GM19043 (cell line): Measurements from ENCODE around the gene MTF1.

Source experiments
- ATAC-seq: cut with Tn5 transposase; IDR thresholded peaks from one replicate; pipeline ENCODE4 v1.9.1; 2021; ENCODE audit warnings: low read depth; ENCODE audit not compliant: unreplicated experiment

The MTF1 gene

DNA sequence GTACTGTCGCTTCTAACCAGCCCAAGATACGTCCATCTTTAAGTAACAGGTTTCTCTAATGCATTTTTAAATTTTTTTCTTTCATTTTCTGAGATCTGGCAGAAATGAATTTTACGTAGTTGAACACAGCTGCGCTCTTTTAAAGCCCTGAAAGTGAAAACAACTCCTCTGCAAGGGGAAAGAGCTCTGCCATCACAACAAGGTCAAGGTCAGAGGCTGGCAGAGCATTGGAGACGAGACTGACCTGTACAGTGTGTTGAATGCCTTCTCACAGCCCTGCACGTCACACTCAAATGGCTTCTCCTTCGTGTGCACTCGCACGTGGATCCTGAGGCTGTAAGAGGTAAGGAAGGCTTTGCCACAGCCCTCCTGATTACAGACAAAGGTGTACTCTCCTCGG is 19.7 kb downstream of the MTF1 start:
- ATAC-seq, result no peak

DNA sequence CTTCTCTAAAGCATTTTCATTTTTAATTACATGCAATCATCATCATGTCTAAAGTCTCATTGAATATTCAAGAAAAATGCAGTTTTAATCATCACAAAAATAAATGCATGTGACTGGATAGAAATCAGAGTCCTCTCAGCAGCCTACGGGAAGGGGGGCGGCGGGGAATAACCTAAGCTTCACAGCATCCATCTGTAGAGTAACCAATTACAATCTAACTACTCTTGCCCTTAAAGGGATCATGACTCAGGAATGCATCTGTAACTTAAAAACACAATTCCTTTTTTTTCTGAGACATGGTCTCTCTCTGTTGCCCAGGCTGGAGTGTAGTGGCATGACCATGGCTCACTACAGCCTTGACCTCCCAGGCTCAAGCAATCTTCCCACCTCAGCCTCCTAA is 22.6 kb downstream of the MTF1 start:
- ATAC-seq, result no peak

DNA sequence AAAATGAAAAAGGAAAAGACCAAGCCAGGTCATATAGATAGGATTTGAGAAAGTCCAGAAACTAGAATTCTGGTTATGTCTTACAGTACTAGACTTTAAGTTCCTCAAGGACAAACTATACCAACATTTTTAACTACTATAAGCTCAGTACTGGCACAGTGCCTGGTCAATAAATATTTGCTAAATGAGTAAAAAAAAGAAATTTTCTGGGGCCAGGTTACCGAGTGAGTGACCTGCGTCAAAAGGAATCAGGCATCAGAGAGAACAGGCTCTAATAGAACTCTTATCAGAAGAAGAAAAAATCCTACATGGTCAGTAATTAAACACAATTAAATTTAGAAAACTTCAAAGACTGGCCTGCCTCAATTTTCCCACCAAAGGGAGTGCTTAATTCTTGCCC is 27.6 kb downstream of the MTF1 start:
- ATAC-seq, result no peak

DNA sequence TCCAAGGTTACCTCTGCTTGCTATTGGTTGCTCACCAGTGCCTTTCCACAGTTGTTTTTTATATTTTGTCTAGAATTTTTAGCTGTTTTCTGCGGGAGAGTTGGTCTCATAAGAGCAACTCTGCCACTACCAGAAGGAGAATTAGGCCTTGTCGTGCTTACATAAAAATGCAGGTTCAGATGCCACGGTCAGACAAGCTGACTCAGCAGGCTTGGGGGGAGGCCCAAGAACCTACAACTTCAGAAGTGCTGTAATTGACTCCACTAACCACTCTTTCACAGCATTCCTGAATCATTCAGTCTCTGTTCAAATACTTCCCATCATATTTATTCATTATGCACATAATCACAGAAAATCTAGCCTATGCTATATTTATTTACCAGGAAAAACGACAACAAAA is 28.3 kb downstream of the MTF1 start:
- ATAC-seq, result no peak

DNA sequence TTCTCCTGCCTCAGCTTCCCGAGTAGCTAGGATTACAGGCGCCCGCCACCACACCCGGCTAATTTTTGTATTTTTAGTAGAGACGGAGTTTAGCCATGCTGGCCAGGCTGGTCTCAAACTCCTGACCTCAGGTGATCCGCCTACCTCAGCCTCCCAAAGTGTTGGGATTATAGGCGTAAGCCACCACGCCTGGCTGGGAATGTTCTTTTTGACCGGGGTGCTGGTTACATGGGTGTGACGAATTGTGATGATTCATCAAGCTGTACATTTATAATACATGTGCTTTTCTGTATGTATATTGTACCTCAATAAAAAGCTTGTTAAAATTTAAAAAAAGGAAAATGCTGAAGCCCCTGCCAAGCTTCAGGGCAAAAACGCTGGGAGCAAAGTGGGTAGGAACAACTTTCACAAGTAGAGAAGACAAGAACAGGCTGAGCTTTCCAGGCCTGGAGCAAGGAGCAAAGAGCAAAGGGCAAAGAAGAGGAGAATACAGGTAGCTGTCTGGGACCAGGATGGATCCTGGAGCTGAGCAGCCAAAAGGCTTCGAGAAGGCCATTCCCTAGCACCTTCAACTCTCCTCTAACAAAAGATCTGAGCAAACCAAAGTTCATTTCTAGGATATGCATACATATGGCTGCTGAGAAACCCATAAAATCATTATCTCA is 30.9 kb downstream of the MTF1 start:
- ATAC-seq, result no peak

DNA sequence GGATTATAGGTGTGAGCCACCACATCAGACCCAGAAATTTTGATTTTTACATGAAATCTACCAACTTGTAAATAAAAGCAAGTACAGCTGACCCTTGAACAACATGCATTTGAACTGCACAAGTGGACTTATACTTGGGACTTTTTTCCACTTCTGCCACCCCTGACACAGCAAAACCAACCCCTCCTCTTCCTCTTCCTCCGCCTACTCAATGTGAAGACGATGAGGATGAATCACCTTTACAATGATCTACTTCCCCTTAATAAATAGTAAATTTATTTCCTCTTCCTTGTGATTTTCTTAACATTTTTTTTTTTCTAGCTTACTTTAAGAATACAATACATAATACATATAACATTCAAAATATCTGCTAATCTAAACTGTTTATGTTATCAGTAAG is 33.9 kb downstream of the MTF1 start:
- no peak for ATAC-seq

DNA sequence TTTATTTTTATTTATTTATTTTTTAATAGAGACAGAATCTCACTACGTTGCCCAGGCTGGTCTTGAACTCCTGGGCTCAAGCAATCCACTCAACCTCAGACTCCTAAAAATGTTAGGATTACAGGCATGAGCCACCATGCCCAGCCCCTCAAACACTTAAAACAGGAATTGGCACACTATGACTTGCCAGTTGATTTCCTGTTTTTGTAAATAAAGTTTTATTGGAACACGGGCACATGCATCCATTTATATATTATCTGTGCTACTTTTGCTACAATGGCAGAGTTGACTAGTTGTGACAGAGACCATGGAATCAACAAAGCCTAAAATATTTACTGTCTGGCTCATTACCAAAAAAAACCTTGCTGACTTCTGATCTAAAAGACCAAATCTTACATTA is 35.4 kb downstream of the MTF1 start:
- ATAC-seq, result no peak

DNA sequence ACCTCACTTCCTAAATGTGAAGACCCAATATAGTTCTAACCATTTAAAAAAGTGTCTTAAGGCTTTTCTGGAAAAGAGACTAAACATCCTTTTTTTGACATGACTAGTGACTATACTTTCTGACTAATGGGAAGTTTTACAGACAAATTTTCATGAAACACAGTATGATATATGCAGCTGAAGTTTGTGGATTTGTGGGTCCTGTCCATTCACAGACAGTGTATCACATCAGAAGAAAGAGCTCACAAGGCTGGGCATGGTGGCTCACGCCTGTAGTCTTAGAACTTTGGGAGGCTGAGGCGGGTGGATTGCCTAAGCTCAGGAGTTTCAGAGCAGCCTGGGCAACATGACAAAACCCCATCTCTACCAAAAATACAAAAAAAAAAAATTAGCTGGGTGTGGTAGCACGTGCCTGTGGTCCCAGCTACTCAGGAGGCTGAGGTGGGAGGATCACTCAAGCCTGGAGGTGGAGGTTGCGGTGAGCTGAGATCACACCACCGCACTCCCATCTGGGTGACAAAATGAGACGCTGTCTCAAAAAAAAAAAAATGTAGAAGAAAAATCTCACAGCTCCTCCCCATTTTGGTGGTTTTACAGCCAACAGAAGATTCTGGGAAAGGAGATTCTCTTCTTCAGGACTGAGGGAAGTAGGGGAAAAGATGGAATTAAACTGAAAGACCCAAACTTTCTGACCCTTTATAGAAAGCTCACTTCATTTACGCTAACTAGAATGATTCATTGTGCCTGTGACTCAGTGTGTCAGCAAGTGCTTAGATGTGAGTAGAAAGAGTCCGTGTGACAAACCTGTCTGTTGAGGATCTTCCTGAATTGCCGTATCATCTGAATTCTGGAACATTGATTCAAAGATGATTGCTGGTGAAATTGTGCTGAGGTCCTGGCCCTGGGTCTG is 36.2 kb downstream of the MTF1 start:
- no peak for ATAC-seq

DNA sequence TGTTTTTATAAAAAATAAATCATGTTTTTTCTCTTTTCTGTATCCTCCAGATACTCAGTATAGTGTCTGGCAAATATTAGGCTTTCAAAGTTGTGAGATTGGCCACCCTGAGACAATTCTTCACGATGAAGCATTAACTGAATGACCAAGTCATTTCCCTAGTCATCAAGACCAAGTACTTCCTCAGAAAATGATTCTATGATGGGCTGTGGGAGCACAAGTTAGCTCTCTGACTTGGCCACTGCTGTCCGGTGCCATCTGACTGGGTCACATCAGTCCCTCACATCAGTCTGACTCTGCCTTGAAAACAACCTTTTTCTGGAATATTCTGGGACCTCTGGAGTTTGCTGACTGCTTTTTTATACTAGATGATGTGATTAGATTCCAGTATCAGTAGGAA is 37.9 kb downstream of the MTF1 start:
- no peak for ATAC-seq

DNA sequence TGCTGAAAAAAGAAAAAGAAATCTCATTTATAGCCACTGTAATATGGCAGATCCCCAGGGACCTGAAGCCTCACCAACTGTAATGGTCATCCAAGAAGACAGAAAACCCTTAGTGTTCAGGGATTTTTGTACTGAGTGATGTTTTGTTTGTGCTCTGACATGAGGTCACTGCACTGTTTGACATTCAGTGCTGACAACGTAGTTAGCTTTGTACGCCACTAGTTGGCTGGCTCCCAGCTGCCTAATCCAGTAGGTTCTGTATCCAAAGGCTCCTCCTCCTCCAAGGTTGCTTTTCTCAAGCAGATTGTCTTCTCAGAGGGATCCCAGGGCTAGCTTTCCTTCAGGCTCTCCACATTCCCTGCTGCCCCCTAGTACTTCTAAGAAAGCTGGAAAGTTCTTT is 41.9 kb downstream of the MTF1 start:
- no peak for ATAC-seq

DNA sequence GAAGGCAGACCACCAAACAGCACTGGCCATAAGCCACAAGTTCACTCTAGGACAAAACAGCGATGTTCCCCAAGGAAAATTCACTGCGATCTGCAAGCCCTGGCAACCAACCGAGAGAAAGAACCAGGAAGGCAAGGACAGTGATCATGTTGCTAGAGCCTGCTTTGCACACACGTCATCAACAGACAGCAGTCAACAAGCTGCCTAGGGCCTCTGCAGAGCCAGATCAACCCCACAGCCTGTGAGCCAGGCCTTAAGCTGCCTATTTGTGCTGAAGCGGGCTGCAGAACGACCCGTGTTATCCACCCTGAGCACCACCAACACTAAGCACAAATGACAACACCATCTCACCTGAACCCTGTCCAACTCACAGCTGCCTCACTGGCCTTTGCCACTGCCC is 45.1 kb downstream of the MTF1 start:
- ATAC-seq, result no peak

DNA sequence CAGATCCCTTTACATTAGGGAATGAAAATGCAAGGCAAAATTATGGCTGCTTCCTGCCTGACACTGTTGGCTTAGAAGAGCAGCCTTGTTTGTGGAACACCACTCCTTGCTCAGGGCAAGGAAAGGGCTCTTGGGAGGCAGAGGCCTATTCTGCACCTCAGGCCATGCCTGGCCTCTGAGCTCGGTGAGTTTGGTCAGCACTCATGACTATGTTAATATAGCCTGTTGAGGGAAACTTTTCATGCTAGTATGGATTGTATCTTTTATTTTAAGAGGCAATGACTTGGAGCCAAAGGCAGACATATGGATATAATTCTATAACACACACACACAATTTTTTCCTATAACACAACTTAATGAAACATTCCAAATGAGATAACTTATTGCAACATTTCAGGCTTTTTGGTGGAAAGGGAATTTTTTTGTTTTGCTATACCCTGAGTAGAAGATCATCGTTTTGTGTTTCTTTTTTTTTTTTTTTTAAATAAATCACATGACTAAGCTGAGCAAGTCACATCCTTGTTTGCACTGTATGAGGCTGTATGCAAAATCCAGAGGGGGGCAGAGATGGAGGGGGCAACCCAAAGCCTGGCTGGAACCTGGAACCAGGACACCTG is 45.8 kb downstream of the MTF1 start:
- no peak for ATAC-seq

DNA sequence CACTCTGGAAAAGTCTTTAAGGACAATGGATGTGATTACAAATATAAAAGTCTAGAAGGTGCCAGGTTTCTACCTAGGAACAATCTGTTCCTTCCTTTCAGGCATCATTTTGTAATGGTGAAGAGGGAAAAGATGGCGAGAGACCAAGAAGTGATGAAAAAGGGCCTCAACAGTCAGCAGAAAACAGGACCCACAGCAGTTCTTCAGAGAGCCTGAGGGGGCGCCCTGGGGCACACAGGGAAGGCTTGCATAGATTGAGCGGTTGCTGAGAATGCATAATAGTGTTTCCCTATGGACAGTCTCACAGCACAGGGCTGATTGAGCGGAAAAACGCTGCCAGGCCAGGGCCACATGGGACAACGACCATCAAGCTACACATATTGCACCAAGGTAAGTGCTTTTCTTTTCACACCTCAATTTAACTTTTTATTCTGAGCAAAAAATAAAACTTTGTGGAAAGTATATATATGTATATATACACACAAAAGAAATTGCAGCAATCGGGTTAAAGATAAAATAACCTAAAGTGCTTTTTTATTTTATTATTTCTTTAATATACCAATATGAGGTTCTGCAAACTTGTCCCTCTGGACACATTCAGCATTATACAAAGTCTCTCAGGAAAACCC is 48.3 kb downstream of the MTF1 start:
- ATAC-seq, result no peak

DNA sequence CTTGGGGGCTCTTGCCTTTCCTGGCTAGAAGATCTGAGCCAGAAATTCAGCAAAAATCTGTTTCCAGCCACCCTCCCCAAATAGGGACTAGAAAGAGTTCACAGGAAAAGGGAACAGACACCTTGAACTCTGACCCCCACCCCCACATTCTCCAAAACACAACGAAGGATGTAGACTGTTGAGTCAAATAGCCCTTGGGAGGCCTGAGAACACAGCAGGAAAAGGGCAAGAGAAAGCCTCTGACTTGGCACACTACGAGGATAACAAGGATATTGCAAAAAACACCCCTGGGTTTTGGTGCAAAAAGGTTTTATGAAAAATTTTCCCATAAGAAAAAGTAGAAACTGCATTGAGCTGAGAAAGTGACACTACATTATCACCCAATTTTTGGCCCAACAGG is 49.5 kb downstream of the MTF1 start:
- no peak for ATAC-seq

DNA sequence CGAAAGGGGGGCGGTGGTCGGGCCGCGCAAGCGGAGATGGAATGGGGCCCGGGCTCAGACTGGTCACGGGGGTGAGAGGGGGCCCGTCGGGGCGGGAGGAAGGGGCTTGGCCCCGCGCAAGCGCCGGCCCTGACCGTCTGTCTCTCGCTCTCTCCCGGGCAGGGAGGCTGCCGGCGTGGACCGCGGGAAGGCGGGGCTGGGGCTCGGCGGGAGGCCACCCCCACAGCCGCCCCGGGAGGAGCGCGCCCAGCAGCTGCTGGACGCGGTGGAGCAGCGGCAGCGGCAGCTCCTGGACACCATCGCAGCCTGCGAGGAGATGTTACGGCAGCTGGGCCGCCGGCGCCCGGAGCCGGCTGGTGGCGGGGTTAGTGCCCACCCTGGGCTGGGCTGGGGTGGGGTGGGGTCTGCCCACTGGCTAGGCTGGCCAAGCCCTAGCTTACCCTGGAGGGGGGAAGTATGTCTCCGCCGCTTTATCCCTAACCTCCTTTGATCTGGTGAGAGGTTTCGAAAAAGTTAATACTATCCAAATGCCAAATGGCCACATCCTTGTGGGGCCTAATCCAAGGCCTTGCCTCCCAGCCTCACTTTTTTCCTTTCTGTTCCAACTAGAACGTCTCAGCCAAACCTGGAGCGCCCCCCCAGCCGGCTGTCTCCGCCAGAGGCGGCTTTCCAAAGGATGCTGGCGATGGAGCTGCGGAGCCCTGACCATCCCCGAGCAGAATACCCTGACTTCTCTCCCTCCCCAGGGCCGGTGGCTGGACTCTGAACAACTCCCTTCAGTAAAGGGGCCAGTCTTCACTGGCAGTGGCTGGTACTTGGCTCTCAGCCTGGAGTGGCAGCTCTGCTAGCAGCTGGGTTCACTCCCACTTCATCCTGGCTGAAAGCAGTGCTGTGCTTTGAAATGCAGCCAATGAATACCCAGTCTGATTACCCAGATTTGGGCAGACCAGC is 50.7 kb downstream of the MTF1 start:
- peak; percentile 11 for ATAC-seq

DNA sequence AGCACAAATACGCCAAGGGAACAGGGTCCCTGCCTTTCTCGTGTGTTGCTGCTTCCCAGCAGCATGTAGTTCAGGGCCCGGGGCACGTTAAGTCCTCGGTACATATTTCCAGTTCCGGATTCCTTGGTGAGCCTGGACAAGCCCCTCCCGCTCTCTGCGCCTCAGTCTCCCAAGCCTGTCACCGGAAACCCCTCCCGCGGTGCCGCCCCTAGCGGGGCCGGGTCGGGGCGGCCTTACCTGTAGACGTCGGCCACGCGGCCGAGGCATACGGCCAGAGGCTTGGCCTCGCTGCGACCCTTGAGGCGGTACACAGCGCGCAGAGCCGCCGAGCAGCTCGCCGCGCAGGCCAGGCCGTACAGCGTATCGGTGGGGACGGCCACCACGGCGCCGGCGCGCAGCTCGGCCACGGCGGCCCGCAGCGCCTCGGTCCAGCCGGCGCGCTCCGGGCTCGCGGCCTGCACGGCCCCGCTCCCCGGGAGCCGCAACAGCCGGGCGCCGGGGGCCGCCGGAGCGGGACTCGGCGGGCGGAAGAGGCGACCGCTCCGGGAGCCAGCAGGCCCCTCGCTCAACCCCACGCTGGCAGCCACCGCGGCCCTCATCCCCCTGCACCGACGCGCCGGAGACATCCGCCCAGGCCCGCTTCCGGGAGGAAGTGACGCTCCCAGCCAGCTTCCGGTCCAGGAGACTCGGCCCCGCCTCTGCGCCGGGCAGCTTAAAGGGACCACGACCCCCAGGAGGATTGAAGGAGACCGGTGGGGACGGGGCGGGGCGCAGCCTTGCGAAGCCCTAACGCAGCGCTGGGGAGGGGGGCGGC is 51.6 kb downstream of the MTF1 start, which contains the start of the genes C1orf122 and YRDC:
Gene C1orf122, plus strand, starts transcription at position 236 of the 814 bp plus-strand sequence. CDS start 615 bp downstream, outside the sequence.
Gene YRDC, minus strand, starts transcription at position 654 of the 814 bp plus-strand sequence. Its CDS starts 28 bp downstream, at position 626.
- peak; percentile 93 for ATAC-seq

DNA sequence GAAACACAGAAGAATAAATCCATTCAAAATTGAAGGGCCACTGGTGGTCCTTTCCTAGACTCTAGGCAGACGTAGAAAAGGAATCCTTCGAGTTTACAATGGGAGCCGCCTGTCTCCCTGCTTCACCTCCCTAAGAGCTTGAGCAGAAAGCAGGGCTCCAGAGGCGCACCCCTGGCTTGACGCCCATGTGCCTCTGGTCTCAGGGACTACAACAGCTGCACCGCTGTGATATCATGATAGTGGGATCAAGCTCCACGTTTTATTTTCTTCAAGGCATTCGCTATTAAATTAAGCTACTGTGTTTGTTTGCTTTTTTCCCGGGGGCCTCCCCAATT is 52.2 kb downstream of the MTF1 start:
- ATAC-seq, result no peak

DNA sequence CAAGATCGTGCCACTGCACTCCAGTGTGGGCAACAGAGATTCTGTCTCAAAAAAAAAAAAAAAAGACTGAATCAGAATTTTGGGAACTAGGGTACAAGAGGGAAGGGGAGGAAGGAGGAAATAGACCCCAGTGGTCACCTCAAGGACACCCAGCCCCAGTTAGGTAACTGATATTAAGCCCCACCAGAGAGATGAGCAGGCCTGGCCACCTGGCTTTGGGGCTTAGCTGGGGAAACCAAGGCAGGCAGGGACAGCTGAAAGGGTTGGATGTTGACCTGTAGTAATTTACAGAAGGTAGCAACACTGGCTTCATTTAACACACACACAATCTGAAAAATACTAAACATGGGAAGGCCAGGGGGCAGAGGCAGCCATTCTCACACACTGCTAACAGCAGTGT is 57.0 kb downstream of the MTF1 start:
- ATAC-seq, result no peak

DNA sequence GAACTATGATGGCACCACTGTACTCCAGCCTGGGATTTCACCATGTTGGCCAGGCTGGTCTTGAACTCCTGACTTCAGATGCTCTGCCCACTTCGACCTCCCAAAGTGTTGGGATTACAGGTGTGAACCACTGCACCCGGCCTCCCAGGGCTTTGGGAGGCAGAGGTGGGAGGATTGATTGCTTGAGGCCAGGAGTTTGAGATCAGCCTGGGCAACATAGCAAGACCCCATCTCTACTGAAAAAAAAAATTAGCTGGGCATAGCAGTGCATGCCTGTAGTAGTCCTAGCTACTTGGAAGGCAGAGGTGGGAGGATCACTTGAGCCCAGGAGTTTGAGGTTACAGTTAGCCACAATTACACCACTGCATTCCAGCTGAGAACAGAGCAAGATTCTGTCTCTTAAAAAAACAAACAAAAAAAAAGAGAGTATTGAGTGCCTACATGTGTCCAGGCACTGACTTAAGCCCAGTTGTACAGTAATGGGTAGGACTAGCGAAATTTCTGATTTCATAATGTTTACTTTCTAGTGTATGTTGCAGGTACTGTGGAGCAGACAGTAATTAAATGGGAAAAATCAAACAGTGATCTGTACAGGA is 61.5 kb downstream of the MTF1 start:
- ATAC-seq, result no peak
